Activated CD4-positive, CD25-positive, alpha-beta regulatory T cell treated with anti-CD3 and anti-CD28 coated beads, Interleukin-2, amount 50 U/mL, for 72 hours (primary cell): ENCODE data around the gene PTPN4.

ENCODE experiments used
- DNase-seq: peaks from one replicate; pipeline ENCODE4 v3.0.0; 2021

PTPN4 gene

GRCh38 chr2:120028795-120029194, 269.1 kb downstream of the PTPN4 start:
- no peak for DNase-seq

- DNase-seq: no peak
Observed at GRCh38 chr2:120029672-120030640, 270.2 kb downstream of the PTPN4 start.

- no peak for DNase-seq
Observed at GRCh38 chr2:120032297-120032696, 272.6 kb downstream of the PTPN4 start.
